Astrocyte of the spinal cord (primary cell): ENCODE measurements around the gene AKT3.

Experiments
- DNase-seq: peaks from one replicate; pipeline ENCODE4 v3.0.0; 2011; ENCODE audit warnings: low read depth, low spot score
- H3K4me3 ChIP-seq: 2 replicates; pipeline ENCODE4 v1.5.1; 2011; ENCODE audit warnings: low read depth, mild to moderate bottlenecking, low read length, moderate library complexity
- CTCF ChIP-seq: IDR thresholded peaks from 2 replicates; pipeline ENCODE4 v1.5.1; 2012; ENCODE audit warnings: low read depth, mild to moderate bottlenecking, low read length, inconsistent platforms
- in situ Hi-C: cut with HindIII; loops from 2 replicates; pipeline ENCODE4 v1.10.0; 2017; ENCODE audit warnings: low sequenced_read_pairs

Gene AKT3

GRCh38 chr1:243842978-243843511, 7.0 kb downstream of the AKT3 start:
- in situ Hi-C loops: no loop called here
- no peak for TF ChIP-seq CTCF
- peak; percentile 82 for DNase-seq
- H3K4me3 ChIP-seq: no peak overlapping the region

GRCh38 chr1:243842161-243842560, 7.9 kb downstream of the AKT3 start:
- no peak overlapping the region for H3K4me3 ChIP-seq
- DNase-seq: no peak
- TF ChIP-seq CTCF: no peak
- in situ Hi-C loops: no loop called here

- in situ Hi-C loops: no loop called here
- no peak for TF ChIP-seq CTCF
- H3K4me3 ChIP-seq: no peak overlapping the region
- DNase-seq: peak; percentile 59
Measured at GRCh38 chr1:243841507-243841906, 8.5 kb downstream of the AKT3 start.

- in situ Hi-C loops: no loop called here
- DNase-seq: no peak
- no peak for TF ChIP-seq CTCF
- no peak overlapping the region for H3K4me3 ChIP-seq
Measured at GRCh38 chr1:243837907-243838535, 12.0 kb downstream of the AKT3 start.

GRCh38 chr1:243834130-243834529, 15.9 kb downstream of the AKT3 start:
- in situ Hi-C loops: no loop called here
- DNase-seq: no peak
- TF ChIP-seq CTCF: no peak
- H3K4me3 ChIP-seq: no peak overlapping the region

GRCh38 chr1:243831463-243831862, 18.6 kb downstream of the AKT3 start:
- no peak overlapping the region for H3K4me3 ChIP-seq
- DNase-seq: no peak
- no peak for TF ChIP-seq CTCF
- in situ Hi-C loops: no loop called here
